GM11168 (cell line): Measurements from ENCODE around the gene TGM3.
"Not testable (repeated sequence)": the region's sequence is repeated elsewhere in the genome, so short reads cannot be mapped to it uniquely, and the experiment has no call there.

Source experiments
- in situ Hi-C: fragments of 300-500 bp; cut with MboI; formaldehyde crosslinking; loops from one replicate; pipeline ENCODE4 v1.12.0; 2022; ENCODE audit warnings: low sequenced_read_pairs; ENCODE audit not compliant: unreplicated experiment

The TGM3 gene

DNA sequence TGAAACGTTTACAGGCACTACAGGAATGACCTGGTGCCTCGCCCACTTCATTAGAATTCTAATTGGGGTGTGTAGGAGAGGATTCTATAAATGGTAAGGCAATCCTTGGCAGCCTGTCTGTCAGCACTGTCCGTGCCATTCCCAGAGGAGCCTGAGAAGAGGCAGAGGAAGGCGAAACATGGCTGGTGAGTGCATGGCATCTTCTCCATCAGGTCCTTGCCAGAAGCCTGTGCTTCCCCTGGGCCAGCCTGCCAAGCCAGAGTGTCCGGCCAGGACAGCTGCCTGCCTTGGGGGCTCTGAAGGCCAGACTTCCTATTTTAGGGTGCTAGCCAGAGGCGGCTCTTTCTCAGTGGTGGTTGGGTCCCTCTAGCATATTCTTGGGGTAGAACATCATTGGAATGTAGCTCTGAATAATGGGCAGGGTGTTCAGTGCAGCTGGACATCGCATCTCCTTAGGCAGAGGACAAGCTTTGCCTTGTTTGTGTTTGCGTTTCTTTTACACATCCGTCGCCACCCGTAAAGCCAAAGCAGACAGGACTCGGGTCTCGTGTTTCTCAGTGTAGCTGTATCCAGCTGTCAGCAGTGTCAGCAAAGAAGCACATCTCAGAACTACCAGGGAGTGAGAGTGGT is at the start of gene TGM3:
TSS of gene TGM3 (plus strand) at position 116 of the 630 bp plus-strand sequence. CDS start at position 179, 63 bp downstream.
- in situ Hi-C loops = no loop called here

DNA sequence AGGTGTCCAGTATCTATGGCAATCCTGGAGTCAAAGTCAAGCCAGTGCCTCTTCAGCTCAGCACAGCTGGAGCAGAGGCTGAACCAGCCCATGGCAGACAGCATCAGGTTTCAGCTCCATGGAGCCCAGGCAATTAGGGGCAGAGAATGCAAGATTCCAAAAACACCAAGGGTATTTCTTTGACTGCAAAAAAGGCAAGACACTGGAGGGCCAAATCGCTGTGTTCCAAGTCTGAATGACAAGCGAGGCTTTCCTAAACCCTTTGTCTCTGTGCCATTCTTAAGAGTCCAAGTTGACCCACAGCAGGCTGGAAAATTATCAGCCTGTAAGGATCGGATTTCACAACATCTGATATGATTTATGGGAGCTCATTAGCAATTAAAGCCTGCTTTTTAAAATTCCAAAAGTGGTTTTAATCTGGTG is 49.7 kb upstream of the TGM3 start:
- in situ Hi-C loops = no loop called here

- in situ Hi-C loops = no loop called here
Measured at GRCh38 chr20:2248837-2249236, 47.0 kb upstream of the TGM3 start.

- in situ Hi-C loops = no loop called here
Measured at GRCh38 chr20:2249935-2250334, 45.9 kb upstream of the TGM3 start.

DNA sequence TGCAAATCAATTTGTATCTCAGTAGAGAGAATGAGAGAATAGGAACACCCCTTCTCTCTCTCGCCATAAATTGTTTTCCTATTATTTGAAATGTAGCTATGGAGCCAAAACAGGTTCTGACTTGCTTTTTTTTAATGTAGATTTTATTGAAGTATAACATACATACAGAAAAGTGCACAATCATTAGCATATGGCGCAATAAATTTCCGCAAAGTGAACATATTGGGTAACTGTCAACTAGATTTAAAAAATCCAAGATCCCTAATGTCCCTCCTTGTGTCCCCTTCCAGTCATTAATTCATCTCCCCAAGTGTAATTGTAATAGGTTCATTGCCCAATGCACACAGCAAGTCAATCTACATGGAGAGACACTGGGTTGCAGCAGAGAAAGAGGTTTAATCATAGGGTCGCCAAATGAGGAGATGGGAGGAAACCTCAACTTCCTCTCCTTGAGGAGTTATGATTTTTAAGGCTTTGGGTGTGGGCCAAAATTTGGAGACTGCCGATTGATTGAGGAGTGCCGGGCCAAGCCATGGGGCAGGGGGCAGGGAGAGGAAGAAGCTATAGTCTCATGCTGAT is 43.3 kb upstream of the TGM3 start:
- in situ Hi-C loops = no loop called here

DNA sequence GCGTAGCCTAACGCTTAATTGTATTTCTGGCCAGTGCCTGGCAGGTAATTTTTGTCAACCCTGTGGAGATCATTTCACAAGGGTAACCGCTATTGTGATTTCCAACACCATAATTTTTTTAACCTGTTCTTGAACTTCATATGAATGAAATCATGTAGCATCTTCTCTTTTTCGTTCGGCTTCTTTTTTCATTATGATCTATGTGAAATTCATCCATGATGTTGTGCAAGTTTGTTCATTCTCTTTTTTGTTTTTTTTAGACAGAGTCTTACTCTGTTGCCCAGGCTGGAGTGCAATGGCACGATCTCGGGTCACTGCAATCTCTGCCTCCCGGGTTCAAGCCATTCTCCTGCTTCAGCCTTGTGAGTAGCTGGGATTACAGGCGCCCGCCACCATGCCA is 42.5 kb upstream of the TGM3 start:
- in situ Hi-C loops = no loop called here

DNA sequence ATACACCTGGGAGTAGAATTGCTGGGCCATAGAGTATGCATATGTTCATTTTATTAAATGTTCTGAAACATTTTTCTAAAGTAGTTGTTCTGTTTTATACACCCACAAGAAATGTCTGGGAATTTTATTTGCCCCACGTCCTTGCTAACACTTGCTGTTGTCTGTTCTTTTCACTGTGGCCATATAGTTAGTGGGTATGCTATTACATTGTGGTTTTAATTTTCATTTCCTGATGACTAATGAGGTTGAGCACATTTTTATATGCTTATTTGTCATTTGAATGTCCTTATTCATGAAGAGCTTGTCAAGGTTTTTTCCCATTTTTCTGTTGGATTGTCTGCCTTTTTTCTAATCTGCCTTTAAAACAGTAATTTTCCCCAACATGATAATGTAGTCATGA is 41.5 kb upstream of the TGM3 start:
- in situ Hi-C loops = no loop called here

GRCh38 chr20:2255926-2256531 is 39.8 kb upstream of the TGM3 start:
- in situ Hi-C loops = no loop called here

GRCh38 chr20:2259731-2260130 is 36.1 kb upstream of the TGM3 start:
- in situ Hi-C loops = no loop called here

DNA sequence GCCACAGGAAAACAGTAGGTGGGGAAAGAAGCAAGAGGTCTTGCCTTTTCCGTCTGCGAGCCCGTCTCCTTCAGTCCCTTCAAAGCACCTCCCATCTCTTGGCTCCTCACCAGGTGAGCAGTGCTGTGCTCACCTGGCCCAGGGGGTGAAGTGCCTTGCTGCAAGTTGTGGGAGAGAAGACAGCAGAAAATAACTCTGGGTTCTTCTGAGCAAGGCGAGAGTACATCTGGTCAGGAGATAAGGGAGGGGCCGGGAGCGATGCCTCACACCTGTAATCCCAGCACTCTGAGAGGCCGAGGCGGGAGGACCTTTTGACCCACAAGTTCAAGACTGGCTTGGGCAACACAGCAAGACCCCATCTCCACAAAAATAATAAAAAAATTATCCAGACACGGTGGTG is 35.6 kb upstream of the TGM3 start:
- in situ Hi-C loops = no loop called here

DNA sequence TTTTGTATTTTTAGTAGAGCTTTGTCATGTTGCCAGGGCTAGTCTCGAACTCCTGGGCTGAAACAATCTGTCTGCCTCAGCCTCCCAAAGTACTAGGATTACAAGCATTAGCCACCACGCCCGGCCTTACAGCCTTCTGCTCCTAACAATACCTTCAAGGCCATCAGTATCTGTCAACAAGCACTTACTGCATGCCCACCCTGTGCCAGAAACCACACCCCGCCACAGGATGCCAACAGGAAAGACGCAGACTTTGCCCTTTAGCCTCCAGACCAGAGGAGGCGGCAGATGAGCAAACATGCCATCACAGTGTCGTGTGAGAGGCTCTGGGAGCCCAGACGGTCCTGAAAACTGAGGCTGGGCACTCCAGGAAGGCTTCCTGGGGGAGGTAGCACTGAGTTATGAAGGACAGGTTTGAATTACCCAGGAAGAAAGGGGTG is 34.7 kb upstream of the TGM3 start:
- in situ Hi-C loops = no loop called here

DNA sequence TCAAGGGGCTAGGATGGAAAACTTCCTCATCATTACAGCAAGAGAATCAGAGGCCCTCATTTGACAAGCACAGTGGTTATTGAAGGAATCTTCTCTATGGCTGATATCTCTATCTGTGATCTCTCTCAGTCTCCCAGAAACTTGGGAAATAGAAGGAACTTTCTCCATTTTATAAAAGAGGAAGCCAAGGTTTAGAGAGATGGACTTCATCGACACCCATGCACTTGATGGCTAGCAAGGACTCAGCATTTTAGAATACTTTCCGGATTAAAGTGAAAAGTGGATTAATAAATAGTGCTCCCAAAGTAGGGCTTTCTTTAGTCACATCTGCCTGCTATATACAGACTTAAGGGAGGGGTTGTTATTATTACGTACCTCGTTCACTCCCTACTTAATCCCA is 34.2 kb upstream of the TGM3 start:
- in situ Hi-C loops = no loop called here

DNA sequence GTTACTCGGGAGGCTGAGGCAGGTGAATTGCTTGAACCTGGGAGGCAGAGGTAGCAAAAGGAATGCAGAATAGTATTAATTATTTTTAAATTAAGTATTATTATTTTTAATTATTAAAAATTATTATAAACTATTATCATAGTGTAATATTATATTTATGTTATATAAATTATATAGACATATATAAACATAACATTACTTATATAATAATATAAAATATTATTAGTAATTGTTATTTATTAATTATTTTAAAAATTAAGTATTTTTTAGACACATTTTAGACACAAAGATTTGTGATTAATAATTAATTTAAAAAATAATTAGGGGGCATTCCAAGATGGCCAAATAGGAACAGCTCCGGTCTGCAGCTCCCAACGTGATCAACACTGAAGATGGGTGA is 31.7 kb upstream of the TGM3 start:
- in situ Hi-C loops = no loop called here

- in situ Hi-C loops = not testable (repeated sequence)
Measured at GRCh38 chr20:2264621-2265374, 31.0 kb upstream of the TGM3 start.

DNA sequence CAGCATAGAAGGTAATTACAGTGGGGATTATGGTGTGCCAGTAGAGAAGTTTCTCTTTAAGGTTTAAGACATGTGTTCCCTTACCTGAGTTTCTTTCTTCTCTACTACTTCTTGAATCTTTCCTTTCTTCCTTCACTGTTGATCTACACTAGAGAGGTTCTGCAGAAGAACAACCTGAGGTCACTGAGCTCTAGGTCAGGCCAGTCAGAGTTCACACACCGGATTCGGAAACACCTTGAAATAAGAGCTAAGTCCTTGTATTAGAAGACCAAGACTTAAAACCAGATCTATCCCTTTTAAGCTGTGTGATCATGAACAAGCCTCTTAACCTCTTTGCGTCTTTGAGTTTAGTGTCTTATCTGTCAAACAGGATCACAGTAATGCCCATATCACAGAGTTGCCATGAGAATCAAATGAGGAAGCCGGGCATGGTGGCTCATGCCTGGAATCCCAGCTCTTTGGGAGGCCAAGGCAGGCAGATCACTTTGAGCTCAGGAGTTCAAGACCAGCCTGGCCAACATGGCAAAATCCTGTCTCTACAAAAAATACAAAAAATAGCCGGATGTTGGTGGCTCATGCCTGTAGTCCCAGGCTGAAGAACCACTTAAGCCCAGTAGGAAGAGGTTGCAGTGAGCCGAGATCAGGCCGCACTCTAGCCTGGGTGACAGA is 22.0 kb upstream of the TGM3 start:
- in situ Hi-C loops = no loop called here

DNA sequence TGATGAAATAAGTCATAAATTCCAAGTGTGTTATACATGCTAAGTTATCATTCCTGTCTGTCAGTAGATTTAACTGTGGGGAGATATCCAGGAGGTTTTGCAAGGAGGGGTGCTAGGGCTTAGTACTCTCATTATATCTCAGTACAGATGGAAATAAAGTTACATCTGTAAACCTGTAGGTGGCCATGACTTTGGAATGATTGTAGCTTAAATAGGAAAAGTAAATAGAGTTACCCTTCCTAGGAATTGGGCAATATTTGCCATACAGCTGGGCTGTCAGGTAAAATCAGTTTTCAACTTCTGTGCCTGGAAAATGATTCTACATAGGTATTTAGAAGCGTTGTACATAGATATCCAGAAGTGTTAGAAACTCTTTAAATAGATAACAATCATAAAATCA is 19.8 kb upstream of the TGM3 start:
- in situ Hi-C loops = no loop called here

GRCh38 chr20:2279253-2279779 is 16.5 kb upstream of the TGM3 start:
- in situ Hi-C loops = no loop called here

GRCh38 chr20:2280082-2280481 is 15.7 kb upstream of the TGM3 start:
- in situ Hi-C loops = no loop called here

DNA sequence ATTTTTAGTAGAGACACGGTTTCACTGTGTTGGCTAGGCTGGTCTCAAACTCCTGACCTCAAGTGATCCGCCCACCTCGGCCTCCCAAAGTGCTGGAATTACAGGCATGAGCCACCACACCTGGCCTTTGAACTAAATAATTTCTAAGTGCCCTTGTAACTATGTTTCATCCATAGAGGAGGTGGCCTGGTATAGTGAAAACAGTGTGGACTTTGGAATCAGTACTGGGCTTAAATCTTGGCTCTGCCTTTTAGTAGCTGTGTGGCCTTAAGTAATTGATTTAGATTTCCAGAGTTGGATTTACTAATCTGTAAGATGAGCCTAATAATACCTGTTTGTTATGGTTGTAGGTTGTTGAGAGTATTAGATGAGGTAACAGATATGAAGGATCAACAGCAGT is 14.2 kb upstream of the TGM3 start:
- in situ Hi-C loops = no loop called here

DNA sequence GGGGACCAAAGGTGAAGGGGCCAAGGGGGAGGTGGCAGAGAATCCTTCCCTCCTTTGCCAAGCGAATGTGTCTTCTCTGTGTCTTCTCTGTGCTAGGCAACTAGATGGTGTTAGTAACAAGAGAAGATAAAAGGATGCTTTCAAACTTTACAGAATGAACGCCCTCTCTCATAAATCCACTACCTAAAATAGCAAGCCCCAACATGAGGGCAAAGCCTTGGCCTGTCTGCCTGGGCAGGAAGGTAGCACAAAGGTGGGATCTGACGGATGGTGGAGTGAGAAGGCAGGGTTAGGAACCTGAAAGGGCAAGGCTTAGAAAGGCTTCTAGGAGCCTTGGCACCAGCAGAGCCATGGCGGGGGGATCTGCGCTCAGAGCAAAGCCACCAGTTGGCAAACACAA is 13.6 kb upstream of the TGM3 start:
- in situ Hi-C loops = no loop called here
